Measurements from ENCODE around the gene HDAC7.
"Not testable (repeated sequence)": the region's sequence is repeated elsewhere in the genome, so short reads cannot be mapped to it uniquely, and the experiment has no call there.

The HDAC7 gene

GRCh38 chr12:47848853-47849252 lies 29.1 kb upstream of the HDAC7 start:
- DNase-seq = no peak

- no peak for DNase-seq
Measured at GRCh38 chr12:47846294-47846996, 26.7 kb upstream of the HDAC7 start.

- no peak for DNase-seq
Measured at GRCh38 chr12:47845081-47845480, 25.4 kb upstream of the HDAC7 start.

GRCh38 chr12:47844264-47845019 lies 24.7 kb upstream of the HDAC7 start:
- no peak for DNase-seq

GRCh38 chr12:47843226-47843980 lies 23.7 kb upstream of the HDAC7 start:
- no peak for DNase-seq

- not testable (repeated sequence) for DNase-seq
Measured at GRCh38 chr12:47842543-47842942, 22.8 kb upstream of the HDAC7 start.

GRCh38 chr12:47841910-47842309 lies 22.2 kb upstream of the HDAC7 start:
- DNase-seq = no peak

GRCh38 chr12:47841501-47841900 lies 21.8 kb upstream of the HDAC7 start:
- no peak for DNase-seq

GRCh38 chr12:47840571-47840970 lies 20.9 kb upstream of the HDAC7 start:
- DNase-seq = no peak

GRCh38 chr12:47839214-47839876 lies 19.6 kb upstream of the HDAC7 start:
- no peak for DNase-seq

- no peak for DNase-seq
Measured at GRCh38 chr12:47838286-47838931, 18.7 kb upstream of the HDAC7 start.

- DNase-seq = peak; percentile 55
Measured at GRCh38 chr12:47837190-47838171, 17.8 kb upstream of the HDAC7 start.

GRCh38 chr12:47835831-47836155 lies 16.1 kb upstream of the HDAC7 start:
- no peak for DNase-seq

GRCh38 chr12:47835006-47835830 lies 15.5 kb upstream of the HDAC7 start:
- DNase-seq = no peak

- DNase-seq = no peak
Measured at GRCh38 chr12:47834199-47834903, 14.6 kb upstream of the HDAC7 start.

GRCh38 chr12:47833591-47834012 lies 13.9 kb upstream of the HDAC7 start:
- no peak for DNase-seq

GRCh38 chr12:47832263-47832933 lies 12.7 kb upstream of the HDAC7 start:
- DNase-seq = no peak

GRCh38 chr12:47829584-47829983 lies 9.9 kb upstream of the HDAC7 start:
- no peak for DNase-seq

- DNase-seq = no peak
Measured at GRCh38 chr12:47828976-47829482, 9.3 kb upstream of the HDAC7 start.
